ENCODE measurements around the gene DIPK2A. TPM values are rescaled to one million over a fixed set of nuclear protein-coding genes. Genes with fewer than 3 reads are reported as not detected.

Gene DIPK2A, protein sequence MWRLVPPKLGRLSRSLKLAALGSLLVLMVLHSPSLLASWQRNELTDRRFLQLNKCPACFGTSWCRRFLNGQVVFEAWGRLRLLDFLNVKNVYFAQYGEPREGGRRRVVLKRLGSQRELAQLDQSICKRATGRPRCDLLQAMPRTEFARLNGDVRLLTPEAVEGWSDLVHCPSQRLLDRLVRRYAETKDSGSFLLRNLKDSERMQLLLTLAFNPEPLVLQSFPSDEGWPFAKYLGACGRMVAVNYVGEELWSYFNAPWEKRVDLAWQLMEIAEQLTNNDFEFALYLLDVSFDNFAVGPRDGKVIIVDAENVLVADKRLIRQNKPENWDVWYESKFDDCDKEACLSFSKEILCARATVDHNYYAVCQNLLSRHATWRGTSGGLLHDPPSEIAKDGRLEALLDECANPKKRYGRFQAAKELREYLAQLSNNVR
- total RNA-seq (ENCODE audit: low replicate concordance), result 29.9 and 49.0 TPM in 2 replicates

DNA sequence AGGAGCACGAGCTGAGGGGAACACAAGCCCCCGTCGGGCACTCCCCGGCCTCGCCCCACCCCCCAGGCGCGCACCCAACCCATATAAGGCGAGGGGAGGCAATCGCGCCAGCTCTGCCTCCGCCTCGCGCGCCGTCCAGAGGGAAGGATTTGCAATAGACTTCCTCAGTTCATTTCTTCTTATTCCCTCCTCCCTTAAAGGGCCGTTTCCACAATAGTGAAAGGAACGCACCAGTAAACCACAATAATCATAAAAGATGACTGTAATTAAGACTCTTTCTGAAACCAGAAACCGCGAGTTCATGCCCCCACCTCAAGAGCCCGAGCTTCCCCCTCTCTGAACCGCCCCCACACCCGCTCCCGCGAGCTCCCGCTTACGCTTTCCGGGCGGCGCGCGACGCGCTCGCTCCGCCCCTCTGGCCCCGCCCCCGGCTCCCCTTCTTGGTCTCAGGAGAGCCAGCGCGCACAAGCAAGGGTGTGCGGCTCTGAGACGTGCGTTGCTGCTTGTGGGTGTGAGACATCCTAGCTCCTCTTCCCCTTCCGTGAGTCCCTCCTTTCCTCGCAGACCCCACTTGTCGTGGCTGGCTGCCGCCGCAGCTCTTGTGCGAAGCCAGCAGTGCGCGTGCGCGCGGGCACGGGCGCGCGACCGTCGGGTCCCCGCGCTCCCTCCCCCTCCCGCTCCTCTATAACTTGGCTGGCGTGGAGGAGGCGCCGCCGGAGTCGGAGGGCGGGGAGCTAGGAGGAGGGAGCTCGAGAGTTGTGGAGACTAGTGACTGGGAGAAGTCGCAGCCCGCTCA, at the start of gene DIPK2A:
TSS of gene DIPK2A (plus strand) at position 465 of the 796 bp plus-strand sequence. CDS start 510 bp downstream, outside the sequence.
- H3K4me3 ChIP-seq, result peak within 1 kb of the TSS; percentile 96
- Mint-ChIP-seq H3K27me3 (ENCODE audit: insufficient read depth, low read depth) (peaks cover 13% of the 10 kb centered on the region), H3K4me1 (peaks cover 24% of the 10 kb centered on the region), H3K27ac (peak within 1 kb of the TSS; percentile 99), H3K9me3 (peaks cover 5% of the 10 kb centered on the region), H3K4me3 (peak within 1 kb of the TSS; percentile 98), H3K36me3 (peaks cover 3% of the 10 kb centered on the region)
- H3K4me1 ChIP-seq, result peaks cover 36% of the 10 kb centered on the region
- H3K9ac ChIP-seq, result peak within 1 kb of the TSS; percentile 53
- DNase-seq (ENCODE audit: low spot score), result peak; percentile 96
- no peaks in the 10 kb centered on the region for H3K27me3 ChIP-seq
- TF ChIP-seq, protein P1, sequence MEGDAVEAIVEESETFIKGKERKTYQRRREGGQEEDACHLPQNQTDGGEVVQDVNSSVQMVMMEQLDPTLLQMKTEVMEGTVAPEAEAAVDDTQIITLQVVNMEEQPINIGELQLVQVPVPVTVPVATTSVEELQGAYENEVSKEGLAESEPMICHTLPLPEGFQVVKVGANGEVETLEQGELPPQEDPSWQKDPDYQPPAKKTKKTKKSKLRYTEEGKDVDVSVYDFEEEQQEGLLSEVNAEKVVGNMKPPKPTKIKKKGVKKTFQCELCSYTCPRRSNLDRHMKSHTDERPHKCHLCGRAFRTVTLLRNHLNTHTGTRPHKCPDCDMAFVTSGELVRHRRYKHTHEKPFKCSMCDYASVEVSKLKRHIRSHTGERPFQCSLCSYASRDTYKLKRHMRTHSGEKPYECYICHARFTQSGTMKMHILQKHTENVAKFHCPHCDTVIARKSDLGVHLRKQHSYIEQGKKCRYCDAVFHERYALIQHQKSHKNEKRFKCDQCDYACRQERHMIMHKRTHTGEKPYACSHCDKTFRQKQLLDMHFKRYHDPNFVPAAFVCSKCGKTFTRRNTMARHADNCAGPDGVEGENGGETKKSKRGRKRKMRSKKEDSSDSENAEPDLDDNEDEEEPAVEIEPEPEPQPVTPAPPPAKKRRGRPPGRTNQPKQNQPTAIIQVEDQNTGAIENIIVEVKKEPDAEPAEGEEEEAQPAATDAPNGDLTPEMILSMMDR (IDR thresholded peaks at IDR 0.05), result no peak
- TF ChIP-seq EZH2 (IDR thresholded peaks at IDR 0.05) (no peak), EZH2phosphoT487 (IDR thresholded peaks at IDR 0.05) (no peak)
- peak within 1 kb of the TSS; percentile 85 for H3K27ac ChIP-seq
- H3K4me2 ChIP-seq, result peak within 1 kb of the TSS; percentile 95
- H4K20me1 ChIP-seq (ENCODE audit: low read depth), result peaks cover 38% of the 10 kb centered on the region
- no peaks in the 10 kb centered on the region for H3K9me3 ChIP-seq (ENCODE audit: low read depth)
- H3F3A ChIP-seq (ENCODE audit: low read depth), result peaks cover 41% of the 10 kb centered on the region
- peaks cover 38% of the 10 kb centered on the region for H3K79me2 ChIP-seq (ENCODE audit: low read depth)
- peak within 1 kb of the TSS; percentile 70 for H2AFZ ChIP-seq (replicated peaks)
- no peaks in the 10 kb centered on the region for H3K36me3 ChIP-seq

DNA sequence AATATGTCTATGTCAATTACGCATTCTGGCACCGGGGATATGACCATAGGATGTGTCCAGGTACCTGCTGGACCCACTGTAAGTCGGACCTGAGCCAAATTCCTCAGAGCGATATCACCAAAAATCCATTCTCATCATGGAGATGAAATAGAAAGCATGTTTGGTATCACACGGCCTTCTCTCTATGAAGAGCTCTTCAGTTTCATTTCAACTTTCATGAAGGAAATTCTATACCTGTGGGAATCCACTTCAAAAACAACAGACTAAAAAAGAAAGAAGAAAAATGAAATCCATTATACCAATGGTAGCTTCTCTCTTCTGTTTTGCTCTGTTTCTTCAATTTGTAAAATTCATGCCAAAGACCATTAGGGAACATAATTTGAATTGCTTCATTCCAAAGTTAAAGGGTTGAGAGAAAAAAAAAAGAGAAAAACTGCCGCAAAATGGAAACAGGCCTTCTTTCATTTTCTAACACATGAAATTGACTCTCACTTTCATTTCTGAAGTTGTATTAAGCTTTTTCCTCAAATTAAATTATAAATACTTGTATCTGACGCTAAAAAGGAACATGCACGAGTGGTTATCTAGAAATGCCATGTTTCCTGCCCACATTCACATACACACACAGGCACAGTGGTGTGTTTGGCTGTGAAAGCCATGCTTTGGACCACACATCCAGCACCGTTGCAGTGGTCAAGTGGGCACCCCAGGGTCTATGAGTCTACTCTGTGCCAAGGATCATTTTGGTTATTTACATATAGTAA, 46.9 kb upstream of the DIPK2A start:
- H3K27me3 Mint-ChIP-seq (ENCODE audit: insufficient read depth, low read depth), result no peaks in the 10 kb centered on the region
- Histone ChIP-seq H3K9ac (no peak overlapping the region), H3K79me2 (ENCODE audit: low read depth) (no peaks in the 10 kb centered on the region), H2AFZ (replicated peaks) (no peak overlapping the region), H3K4me1 (no peaks in the 10 kb centered on the region), H3K4me2 (no peak overlapping the region), H3K27me3 (no peaks in the 10 kb centered on the region), H3K9me3 (ENCODE audit: low read depth) (no peaks in the 10 kb centered on the region), H3K27ac (no peak overlapping the region), H3K36me3 (no peaks in the 10 kb centered on the region), H3K4me3 (no peak overlapping the region), H3F3A (ENCODE audit: low read depth) (no peaks in the 10 kb centered on the region), H4K20me1 (ENCODE audit: low read depth) (no peaks in the 10 kb centered on the region)
- H3K27ac Mint-ChIP-seq, result no peak overlapping the region
- DNase-seq (ENCODE audit: low spot score), result no peak
- no peaks in the 10 kb centered on the region for H3K9me3 Mint-ChIP-seq
- no peaks in the 10 kb centered on the region for H3K4me1 Mint-ChIP-seq
- no peak overlapping the region for H3K4me3 Mint-ChIP-seq
- TF ChIP-seq EZH2phosphoT487 (IDR thresholded peaks at IDR 0.05) (no peak), EZH2 (IDR thresholded peaks at IDR 0.05) (no peak)
- TF ChIP-seq, protein P1 (IDR thresholded peaks at IDR 0.05), result no peak
- H3K36me3 Mint-ChIP-seq, result no peaks in the 10 kb centered on the region

DNA sequence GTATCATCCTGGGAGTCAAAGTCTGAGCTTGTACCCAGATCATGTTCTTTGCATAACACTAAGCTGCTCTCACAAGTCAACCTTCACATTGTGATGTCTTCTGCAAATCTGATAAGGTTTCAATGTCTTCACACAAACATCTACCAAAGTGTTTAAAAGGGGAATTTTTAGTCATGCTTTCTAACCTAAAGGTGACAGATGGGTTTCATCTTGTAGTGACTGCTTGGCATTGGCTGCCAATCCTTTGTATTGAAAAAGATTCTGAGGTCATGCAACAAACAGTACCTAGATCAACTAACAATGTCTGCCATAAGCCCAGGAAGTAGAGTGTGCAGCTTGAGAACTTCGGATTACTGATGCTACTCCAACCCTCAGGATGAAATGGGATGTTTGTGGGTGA, 43.6 kb upstream of the DIPK2A start:
- Histone ChIP-seq H3K36me3 (no peaks in the 10 kb centered on the region), H3K9ac (no peak overlapping the region), H3K79me2 (ENCODE audit: low read depth) (no peaks in the 10 kb centered on the region), H3K9me3 (ENCODE audit: low read depth) (no peaks in the 10 kb centered on the region), H3K27me3 (no peaks in the 10 kb centered on the region), H3K4me1 (no peaks in the 10 kb centered on the region), H3K4me3 (no peak overlapping the region), H4K20me1 (ENCODE audit: low read depth) (no peaks in the 10 kb centered on the region), H3K27ac (no peak overlapping the region), H3F3A (ENCODE audit: low read depth) (no peaks in the 10 kb centered on the region), H3K4me2 (no peak overlapping the region), H2AFZ (replicated peaks) (no peak overlapping the region)
- no peaks in the 10 kb centered on the region for H3K27me3 Mint-ChIP-seq (ENCODE audit: insufficient read depth, low read depth)
- TF ChIP-seq EZH2phosphoT487 (IDR thresholded peaks at IDR 0.05) (no peak), EZH2 (IDR thresholded peaks at IDR 0.05) (no peak)
- TF ChIP-seq, protein P1 (IDR thresholded peaks at IDR 0.05), result no peak
- no peak for DNase-seq (ENCODE audit: low spot score)
- no peak overlapping the region for H3K27ac Mint-ChIP-seq
- no peaks in the 10 kb centered on the region for H3K9me3 Mint-ChIP-seq
- H3K36me3 Mint-ChIP-seq, result no peaks in the 10 kb centered on the region
- no peak overlapping the region for H3K4me3 Mint-ChIP-seq
- H3K4me1 Mint-ChIP-seq, result no peaks in the 10 kb centered on the region
